HCT116 (cell line): ENCODE measurements around the gene GBP7. TPM values are rescaled to one million over a fixed set of nuclear protein-coding genes. Genes with fewer than 3 reads are reported as not detected.

ENCODE experiments used
- ATAC-seq: fragments of 200-7000 bp; cut with Tn5 transposase; 2 replicates; pipeline ENCODE4 v1.9.1; 2020; ENCODE audit warnings: mild to moderate bottlenecking, moderate library complexity
- BruUV-seq: library from RNA; stranded (reverse); fragments of 400-500 nt; replicated peaks from 2 replicates; lab custom pipeline; 2021; lab: Mats Ljungman, UMichigan
- CTCF ChIA-PET: fragments of 300-600 bp; sonication (Branson Sonifier 250); formaldehyde crosslinking; loops from one replicate; lab custom pipeline; 2021; ENCODE audit warnings: antibody characterized with exemption; lab: Charles Lee
- POLR2A ChIA-PET: fragments of 300-600, 350-600 bp; sonication (Branson Sonifier 250); formaldehyde crosslinking; loops from one replicate; lab custom pipeline; 2021; ENCODE audit warnings: antibody characterized with exemption; lab: Charles Lee
- RAD21 ChIA-PET, 2 experiments: fragments of 300-600 bp; sonication (Branson Sonifier 250); formaldehyde crosslinking; loops; one replicate each; lab custom pipeline; 2023; ENCODE audit warnings: low total read pairs in 2 of 2; ENCODE audit not compliant: uncharacterized antibody in 2 of 2, unreplicated experiment in 2 of 2, low non-redundant PET in 1 of 2; lab: Charles Lee
- DNase-seq: peaks from one replicate; pipeline ENCODE4 v3.0.0-alpha.2; 2010; ENCODE audit warnings: low read depth, low spot score
- H2AFZ ChIP-seq: fragments of 200-600 bp; shearing (Covaris generic), sonication (generic); 2 replicates; pipeline ENCODE4 v1.6.1; 2017; ENCODE audit warnings: low read depth, mixed run types, mixed read lengths, antibody characterized with exemption, low read length; ENCODE audit not compliant: poor library complexity, severe bottlenecking
- H3K27ac ChIP-seq: 2 replicates; pipeline ENCODE4 v1.5.1; 2012; ENCODE audit warnings: low read depth, low read length
- H3K27me3 ChIP-seq: fragments of 200-600 bp; sonication (generic); 2 replicates; pipeline ENCODE4 v1.6.1; 2016; ENCODE audit warnings: mixed run types, low read length, mixed read lengths; ENCODE audit not compliant: insufficient read depth
- H3K36me3 ChIP-seq, 2 experiments: fragments of 200-500 bp in 1 of 2; fragments of 200-600 bp in 1 of 2; sonication (Bioruptor generic) in 1 of 2; sonication (generic) in 1 of 2; 2 replicates each; pipeline versions ENCODE4 v1.5.1 to v1.6.1; 2014 to 2016; ENCODE audit warnings: low read length in 2 of 2, inconsistent platforms in 1 of 2, mixed read lengths in 1 of 2, mixed run types in 1 of 2; ENCODE audit not compliant: insufficient read depth in 2 of 2, control insufficient read depth in 1 of 2
- H3K4me1 ChIP-seq, 2 experiments: fragments of 200-600 bp in 1 of 2; sonication (generic) in 1 of 2; 2 replicates each; pipeline versions ENCODE4 v1.5.1 to v1.6.1; 2012 to 2017; ENCODE audit warnings: low read length in 2 of 2, inconsistent platforms in 1 of 2, mild to moderate bottlenecking in 1 of 2, mixed read lengths in 1 of 2, mixed run types in 1 of 2, moderate library complexity in 1 of 2; ENCODE audit not compliant: insufficient read depth in 2 of 2, control insufficient read depth in 1 of 2
- H3K4me2 ChIP-seq: fragments of 200-600 bp; sonication (generic); 2 replicates; pipeline ENCODE4 v1.6.1; 2017; ENCODE audit warnings: mixed run types, low read length, mixed read lengths
- H3K4me3 ChIP-seq, 2 experiments: fragments of 200-600 bp in 1 of 2; sonication (generic) in 1 of 2; replicated peaks in 1 of 2; 2 replicates each; pipeline ENCODE4 v1.5.1; 2011 to 2016; ENCODE audit warnings: low read length in 2 of 2, control low read depth in 1 of 2, low read depth in 1 of 2, mild to moderate bottlenecking in 1 of 2, mixed read lengths in 1 of 2, mixed run types in 1 of 2
- H3K79me2 ChIP-seq: fragments of 200-600 bp; sonication (generic); 2 replicates; pipeline ENCODE4 v1.6.1; 2017; ENCODE audit warnings: mild to moderate bottlenecking, mixed run types, low read length, moderate library complexity, mixed read lengths; ENCODE audit not compliant: insufficient read depth
- H3K9ac ChIP-seq: fragments of 200-600 bp; sonication (generic); 2 replicates; pipeline ENCODE4 v1.6.1; 2016; ENCODE audit warnings: low read length, mixed read lengths
- H3K9me2 ChIP-seq: fragments of 200-600 bp; sonication (generic), shearing (Covaris generic); 2 replicates; pipeline ENCODE4 v1.6.1; 2017; ENCODE audit warnings: mixed run types, mild to moderate bottlenecking, moderate library complexity; ENCODE audit not compliant: insufficient read depth
- H3K9me3 ChIP-seq, 2 experiments: fragments of 200-500 bp in 1 of 2; fragments of 200-600 bp in 1 of 2; sonication (Bioruptor generic) in 1 of 2; sonication (generic) in 1 of 2; 2 replicates each; pipeline ENCODE4 v1.6.1; 2014 to 2017; ENCODE audit warnings: low read length in 2 of 2, mixed read lengths in 2 of 2, inconsistent platforms in 1 of 2, low read depth in 1 of 2, mild to moderate bottlenecking in 1 of 2, mixed run types in 1 of 2, moderate library complexity in 1 of 2; ENCODE audit not compliant: control insufficient read depth in 1 of 2, insufficient read depth in 1 of 2
- H4K20me1 ChIP-seq: fragments of 200-600 bp; sonication (generic), shearing (Covaris generic); 2 replicates; pipeline ENCODE4 v1.6.1; 2017; ENCODE audit warnings: mixed run types, mild to moderate bottlenecking, moderate library complexity; ENCODE audit not compliant: insufficient read depth
- CBX3 ChIP-seq: IDR thresholded peaks from 2 replicates; pipeline ENCODE4 v1.6.1; 2012; ENCODE audit warnings: low read depth
- CTCF ChIP-seq, 3 experiments: fragments of 200-600 bp in 1 of 3; sonication (generic) in 1 of 3; IDR thresholded peaks in 2 of 3; conservative IDR thresholded peaks in 1 of 3; 2 replicates each; pipeline ENCODE4 v1.5.1; 2012 to 2017; ENCODE audit warnings: low read depth in 2 of 3, low read length in 2 of 3, antibody characterized with exemption in 1 of 3, borderline replicate concordance in 1 of 3, control low read depth in 1 of 3, mild to moderate bottlenecking in 1 of 3, mixed read lengths in 1 of 3, mixed run types in 1 of 3, moderate library complexity in 1 of 3; ENCODE audit not compliant: insufficient read depth in 1 of 3
- EGR1 ChIP-seq: IDR thresholded peaks from 2 replicates; pipeline ENCODE4 v1.6.1; 2012; ENCODE audit warnings: low read depth
- EZH2 ChIP-seq: fragments of 200-600 bp; sonication (generic); IDR thresholded peaks from 2 replicates; pipeline ENCODE4 v1.6.1; 2017; ENCODE audit warnings: antibody characterized with exemption, mixed run types
- EZH2phosphoT487 ChIP-seq: fragments of 200-600 bp; IDR thresholded peaks from 2 replicates; pipeline ENCODE4 v1.6.1; 2018; ENCODE audit warnings: antibody characterized with exemption, borderline replicate concordance
- FOSL1 ChIP-seq: IDR thresholded peaks from 2 replicates; pipeline ENCODE4 v1.6.1; 2012; ENCODE audit warnings: low read depth
- MAX ChIP-seq: IDR thresholded peaks from 2 replicates; pipeline ENCODE4 v1.6.1; 2012
- RAD21 ChIP-seq: IDR thresholded peaks from 2 replicates; pipeline ENCODE4 v1.6.1; 2012; ENCODE audit warnings: low read depth, mild to moderate bottlenecking
- REST ChIP-seq: IDR thresholded peaks from 2 replicates; pipeline ENCODE4 v1.6.1; 2012; ENCODE audit warnings: low read depth
- SP1 ChIP-seq: IDR thresholded peaks from 2 replicates; pipeline ENCODE4 v1.6.1; 2012; ENCODE audit warnings: low read depth
- YY1 ChIP-seq: IDR thresholded peaks from 2 replicates; pipeline ENCODE4 v1.6.1; 2011; ENCODE audit warnings: low read length, low read depth, moderate library complexity, mild to moderate bottlenecking; ENCODE audit not compliant: insufficient replicate concordance; ENCODE audit errors: extremely low read depth
- ZFX ChIP-seq: fragments of 450-650 bp; IDR thresholded peaks from 2 replicates; pipeline ENCODE4 v1.6.1; 2017
- intact Hi-C: fragments of 100-400 bp; cut with micrococcal nuclease; formaldehyde crosslinking; loops from 2 replicates; pipeline ENCODE4 v1.10.0; 2022
- total RNA-seq: library from RNA; stranded (reverse); gene quantifications from one replicate; pipeline ENCODE4 v1.2.1, GENCODE V29; 2021; ENCODE audit not compliant: unreplicated experiment

Gene GBP7
- total RNA-seq, 1 experiment from 2014 or later = not detected

- no peak overlapping the region for H3K4me3 ChIP-seq
- no peak overlapping the region for H3K27ac ChIP-seq
- no peaks in the 10 kb centered on the region for H3K9me3 ChIP-seq
- CTCF ChIA-PET = no interaction called here
- H3K4me1 ChIP-seq = no peaks in the 10 kb centered on the region
- ATAC-seq (no peak), DNase-seq (no peak)
- no peaks in the 10 kb centered on the region for H4K20me1 ChIP-seq
- POLR2A ChIA-PET = no interaction called here
- intact Hi-C loops = no loop called here
- H3K9me2 ChIP-seq = no peaks in the 10 kb centered on the region
- no peak overlapping the region for H3K4me2 ChIP-seq
- no TSS peak for BruUV-seq
- no peak overlapping the region for H3K9ac ChIP-seq
- H3K79me2 ChIP-seq = no peaks in the 10 kb centered on the region
- H3K27me3 ChIP-seq = no peaks in the 10 kb centered on the region
- RAD21 ChIA-PET = no interaction called here
- H3K36me3 ChIP-seq = no peaks in the 10 kb centered on the region
- no peak for TF ChIP-seq EZH2
- no peak for TF ChIP-seq YY1
- TF ChIP-seq MAX = no peak
- no peak for TF ChIP-seq CBX3
- no peak for TF ChIP-seq ZFX
- TF ChIP-seq REST = no peak
- TF ChIP-seq EZH2phosphoT487 = no peak
- TF ChIP-seq FOSL1 = no peak
- TF ChIP-seq EGR1 = no peak
- no peak for TF ChIP-seq CTCF (IDR thresholded peaks at IDR 0.05 in 2 of 3, conservative IDR thresholded peaks at IDR 0.05 in 1 of 3; ENCODE audit: borderline replicate concordance in 1 of 3, insufficient read depth in 1 of 3, low read depth in 2 of 3, low read length in 2 of 3)
- no peak for TF ChIP-seq SP1
- TF ChIP-seq RAD21 = no peak
- H2AFZ ChIP-seq = no peak overlapping the region
Observed at GRCh38 chr1:89169166-89169565, 6.6 kb downstream of the GBP7 start.
